ENCODE results near the gene ADM2. TPM values are rescaled to one million over a fixed set of nuclear protein-coding genes. Genes with fewer than 3 reads are reported as not detected.

ADM2 gene
- total RNA-seq, 1 donor from 2014 or later: 1.7 TPM

GRCh38 chr22:50500452-50500851 is 19.1 kb downstream of the ADM2 start:
- H3K27ac Mint-ChIP-seq (ENCODE audit: unreplicated experiment): no peak overlapping the region
- H3K9me3 Mint-ChIP-seq: no peaks in the 10 kb centered on the region
- peak overlapping the region; percentile 69 for H3K4me3 Mint-ChIP-seq
- H3K36me3 Mint-ChIP-seq (ENCODE audit: low read depth): no peaks in the 10 kb centered on the region
- DNase-seq (ENCODE audit: low read depth, low spot score): no peak
- TF ChIP-seq CTCF (conservative IDR thresholded peaks at IDR 0.05): no peak
- peaks cover 14% of the 10 kb centered on the region for H3K4me1 Mint-ChIP-seq
- peaks cover 2% of the 10 kb centered on the region for H3K27me3 Mint-ChIP-seq (ENCODE audit: low read depth)

DNA sequence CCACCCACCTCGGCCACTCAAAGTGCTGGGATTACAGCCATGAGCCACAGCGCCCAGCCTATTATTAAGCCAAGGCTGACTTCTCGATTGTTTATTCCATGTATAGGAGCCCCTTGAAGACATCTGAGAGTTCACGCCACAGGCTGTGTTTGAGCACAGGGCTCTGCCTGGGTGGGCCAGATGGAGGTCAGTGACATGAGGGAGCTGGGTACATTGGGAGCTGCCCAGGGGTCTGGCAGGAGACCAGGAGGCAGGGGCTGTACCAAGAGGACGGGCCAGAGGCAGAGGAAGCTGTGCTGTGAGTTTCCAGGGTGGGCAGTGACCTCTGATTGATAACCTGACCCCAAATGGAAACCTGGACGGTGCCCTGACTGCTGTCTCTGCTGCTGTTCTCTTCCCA is 20.8 kb downstream of the ADM2 start:
- H3K4me3 Mint-ChIP-seq: peak overlapping the region; percentile 51
- H3K27ac Mint-ChIP-seq (ENCODE audit: unreplicated experiment): no peak overlapping the region
- no peaks in the 10 kb centered on the region for H3K9me3 Mint-ChIP-seq
- DNase-seq (ENCODE audit: low read depth, low spot score): no peak
- TF ChIP-seq CTCF (conservative IDR thresholded peaks at IDR 0.05): no peak
- H3K27me3 Mint-ChIP-seq (ENCODE audit: low read depth): peaks cover 2% of the 10 kb centered on the region
- no peaks in the 10 kb centered on the region for H3K36me3 Mint-ChIP-seq (ENCODE audit: low read depth)
- H3K4me1 Mint-ChIP-seq: peaks cover 14% of the 10 kb centered on the region

- H3K36me3 Mint-ChIP-seq (ENCODE audit: low read depth): no peaks in the 10 kb centered on the region
- H3K4me3 Mint-ChIP-seq: no peak overlapping the region
Observed at GRCh38 chr22:50502628-50503474, 21.5 kb downstream of the ADM2 start.

GRCh38 chr22:50503475-50504145 is 22.3 kb downstream of the ADM2 start:
- peaks cover 8% of the 10 kb centered on the region for H3K4me1 Mint-ChIP-seq
- no peak overlapping the region for H3K4me3 Mint-ChIP-seq
- no peaks in the 10 kb centered on the region for H3K27me3 Mint-ChIP-seq (ENCODE audit: low read depth)
- H3K9me3 Mint-ChIP-seq: no peaks in the 10 kb centered on the region
- TF ChIP-seq CTCF (conservative IDR thresholded peaks at IDR 0.05): no peak
- no peak for DNase-seq (ENCODE audit: low read depth, low spot score)
- no peak overlapping the region for H3K27ac Mint-ChIP-seq (ENCODE audit: unreplicated experiment)
- H3K36me3 Mint-ChIP-seq (ENCODE audit: low read depth): no peaks in the 10 kb centered on the region

More at GRCh38 chr22:50502628-50503474, 21.5 kb downstream of the ADM2 start:
- H3K27ac Mint-ChIP-seq (ENCODE audit: unreplicated experiment): no peak overlapping the region
- peaks cover 1% of the 10 kb centered on the region for H3K27me3 Mint-ChIP-seq (ENCODE audit: low read depth)
- H3K4me1 Mint-ChIP-seq: peaks cover 14% of the 10 kb centered on the region
- no peak for TF ChIP-seq CTCF (conservative IDR thresholded peaks at IDR 0.05)
- DNase-seq (ENCODE audit: low read depth, low spot score): no peak
- H3K9me3 Mint-ChIP-seq: no peaks in the 10 kb centered on the region

DNA sequence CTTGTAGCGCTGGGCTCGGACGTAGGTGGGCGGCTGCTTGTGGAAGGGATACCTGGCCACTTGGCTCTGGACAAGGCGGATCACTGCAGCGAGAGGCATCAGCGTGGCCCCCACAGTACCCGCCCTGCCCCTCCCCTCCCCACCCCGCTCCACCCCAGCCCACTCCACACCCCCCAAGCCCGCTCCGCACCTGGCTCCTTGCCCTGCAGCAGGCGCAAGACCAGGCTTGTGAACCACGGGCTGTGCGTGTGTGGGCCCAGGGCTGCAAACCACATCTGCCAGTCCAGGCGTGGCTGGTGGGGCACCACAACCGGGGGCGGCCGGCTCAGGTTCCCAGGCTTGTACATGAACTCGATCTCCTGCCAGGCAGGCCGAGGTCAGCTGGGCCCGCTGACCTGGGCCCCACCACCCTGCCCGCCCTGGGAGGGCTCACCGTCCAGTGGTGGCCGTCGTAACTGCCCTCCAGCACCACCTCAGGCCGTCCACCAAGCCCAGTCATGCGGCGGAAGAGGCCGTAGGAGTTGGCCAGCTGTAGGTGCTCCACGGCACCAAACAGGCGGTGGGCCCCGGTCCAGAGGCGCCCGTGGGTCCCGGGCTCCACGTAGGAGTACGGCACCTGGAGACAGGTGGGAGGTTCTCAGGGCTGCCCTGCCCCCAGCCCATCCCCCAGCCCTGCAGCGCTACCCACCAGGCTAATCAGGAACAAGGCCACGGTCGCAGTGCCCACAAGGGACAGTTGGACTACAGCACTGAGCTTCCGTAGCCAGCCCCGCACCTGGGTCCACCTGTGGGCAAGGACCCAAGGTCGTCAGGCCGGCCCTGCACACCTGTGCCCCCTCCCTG is 23.2 kb downstream of the ADM2 start:
- no peak overlapping the region for H3K4me3 Mint-ChIP-seq
- no peak for TF ChIP-seq CTCF (conservative IDR thresholded peaks at IDR 0.05)
- H3K27ac Mint-ChIP-seq (ENCODE audit: unreplicated experiment): no peak overlapping the region
- H3K4me1 Mint-ChIP-seq: peaks cover 14% of the 10 kb centered on the region
- no peak for DNase-seq (ENCODE audit: low read depth, low spot score)
- H3K36me3 Mint-ChIP-seq (ENCODE audit: low read depth): no peaks in the 10 kb centered on the region
- H3K27me3 Mint-ChIP-seq (ENCODE audit: low read depth): no peaks in the 10 kb centered on the region
- H3K9me3 Mint-ChIP-seq: no peaks in the 10 kb centered on the region

All from neural crest cell (in vitro differentiated cells).